ENCODE results near the gene HEBP1. TPM values are rescaled to one million over a fixed set of nuclear protein-coding genes. Genes with fewer than 3 reads are reported as not detected.

Gene HEBP1
- total RNA-seq, 1 experiment from 2014 or later = 19.3 TPM

- DNase-seq (ENCODE audit: low read depth, low spot score) (no peak), ATAC-seq (no peak)
- no peak for TF ChIP-seq REST (IDR thresholded peaks at IDR 0.05; ENCODE audit: insufficient read depth in 1 of 2, low read depth in 2 of 2, low read length in 1 of 2)
- TF ChIP-seq SIN3A (IDR thresholded peaks at IDR 0.05; ENCODE audit: borderline replicate concordance, insufficient read depth, low read depth, low read length) = no peak
- TF ChIP-seq POLR2AphosphoS5 (IDR thresholded peaks at IDR 0.05; ENCODE audit: low read depth, low read length) = no peak
- TF ChIP-seq, protein P1, sequence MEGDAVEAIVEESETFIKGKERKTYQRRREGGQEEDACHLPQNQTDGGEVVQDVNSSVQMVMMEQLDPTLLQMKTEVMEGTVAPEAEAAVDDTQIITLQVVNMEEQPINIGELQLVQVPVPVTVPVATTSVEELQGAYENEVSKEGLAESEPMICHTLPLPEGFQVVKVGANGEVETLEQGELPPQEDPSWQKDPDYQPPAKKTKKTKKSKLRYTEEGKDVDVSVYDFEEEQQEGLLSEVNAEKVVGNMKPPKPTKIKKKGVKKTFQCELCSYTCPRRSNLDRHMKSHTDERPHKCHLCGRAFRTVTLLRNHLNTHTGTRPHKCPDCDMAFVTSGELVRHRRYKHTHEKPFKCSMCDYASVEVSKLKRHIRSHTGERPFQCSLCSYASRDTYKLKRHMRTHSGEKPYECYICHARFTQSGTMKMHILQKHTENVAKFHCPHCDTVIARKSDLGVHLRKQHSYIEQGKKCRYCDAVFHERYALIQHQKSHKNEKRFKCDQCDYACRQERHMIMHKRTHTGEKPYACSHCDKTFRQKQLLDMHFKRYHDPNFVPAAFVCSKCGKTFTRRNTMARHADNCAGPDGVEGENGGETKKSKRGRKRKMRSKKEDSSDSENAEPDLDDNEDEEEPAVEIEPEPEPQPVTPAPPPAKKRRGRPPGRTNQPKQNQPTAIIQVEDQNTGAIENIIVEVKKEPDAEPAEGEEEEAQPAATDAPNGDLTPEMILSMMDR (IDR thresholded peaks at IDR 0.05) = no peak
- Histone ChIP-seq H3K9me3 (ENCODE audit: control insufficient read depth, insufficient read depth, low read depth, low read length) (no peaks in the 10 kb centered on the region), H3K27me3 (ENCODE audit: control insufficient read depth, insufficient read depth, low read length) (no peaks in the 10 kb centered on the region), H3K36me3 (ENCODE audit: control insufficient read depth, insufficient read depth, low read length) (no peaks in the 10 kb centered on the region), H3K4me1 (ENCODE audit: control insufficient read depth, insufficient read depth, low read length) (no peaks in the 10 kb centered on the region; the same call in 1 of the 2 replicates), H3K27ac (ENCODE audit: low read length) (no peak overlapping the region), H3K4me3 (ENCODE audit: low read depth in 2 of 2, low read length in 2 of 2) (no peak overlapping the region)
- BruUV-seq (replicated peaks) = no TSS peak
- CTCF ChIA-PET = no interaction called here
- intact Hi-C loops (cut with micrococcal nuclease; ENCODE audit: unreplicated experiment) (no loop called here), in situ Hi-C loops (cut with HindIII; ENCODE audit: low pct_unique_long_range_greater_than_20kb, low sequenced_read_pairs) (no loop called here)
- POLR2A ChIA-PET = no interaction called here
Observed at GRCh38 chr12:13022851-13023271, 22.8 kb upstream of the HEBP1 start.

DNA sequence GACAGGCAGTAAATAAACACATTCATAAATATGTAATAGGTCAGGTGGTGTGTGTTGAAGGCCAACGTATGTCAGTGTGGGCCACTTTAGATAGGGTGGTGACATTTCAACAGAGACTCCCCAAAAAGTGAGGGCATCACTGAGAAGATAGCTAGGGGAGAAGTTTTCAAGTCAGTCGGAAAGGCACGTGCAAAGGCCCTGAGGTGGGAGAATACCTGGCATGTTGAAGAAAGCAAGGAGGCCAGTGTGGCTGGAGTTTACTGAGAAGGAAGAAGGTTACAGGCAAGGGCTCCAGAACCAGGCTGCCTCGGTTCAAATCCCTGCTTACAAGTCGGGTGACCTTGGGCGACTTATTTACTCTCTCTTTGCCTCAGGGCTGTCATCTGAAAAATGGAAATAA lies 11.0 kb upstream of the HEBP1 start:
- no peaks in the 10 kb centered on the region for H3K27me3 ChIP-seq (ENCODE audit: control insufficient read depth, insufficient read depth, low read length)
- H3K9me3 ChIP-seq (ENCODE audit: control insufficient read depth, insufficient read depth, low read depth, low read length) = no peaks in the 10 kb centered on the region
- ChIA-PET POLR2A (no interaction called here), CTCF (no interaction called here)
- ATAC-seq (no peak), DNase-seq (ENCODE audit: low read depth, low spot score) (no peak)
- in situ Hi-C loops (cut with HindIII; ENCODE audit: low pct_unique_long_range_greater_than_20kb, low sequenced_read_pairs) = no loop called here
- H3K36me3 ChIP-seq (ENCODE audit: control insufficient read depth, insufficient read depth, low read length) = no peaks in the 10 kb centered on the region
- H3K27ac ChIP-seq (ENCODE audit: low read length) = no peak overlapping the region
- TF ChIP-seq POLR2AphosphoS5 (IDR thresholded peaks at IDR 0.05; ENCODE audit: low read depth, low read length) (no peak), REST (IDR thresholded peaks at IDR 0.05; ENCODE audit: insufficient read depth in 1 of 2, low read depth in 2 of 2, low read length in 1 of 2) (no peak), TCF7L2 (IDR thresholded peaks at IDR 0.05; ENCODE audit: low read depth, low read length) (no peak), SIN3A (IDR thresholded peaks at IDR 0.05; ENCODE audit: borderline replicate concordance, insufficient read depth, low read depth, low read length) (no peak)
- TF ChIP-seq, protein P1 (IDR thresholded peaks at IDR 0.05) = no peak
- BruUV-seq (replicated peaks) = no TSS peak
- H3K4me3 ChIP-seq (ENCODE audit: low read depth in 2 of 2, low read length in 2 of 2) = no peak overlapping the region
- intact Hi-C loops (cut with micrococcal nuclease; ENCODE audit: unreplicated experiment) = no loop called here
- no peaks in the 10 kb centered on the region for H3K4me1 ChIP-seq (ENCODE audit: control insufficient read depth, insufficient read depth, low read length)
